ENCODE data around the gene DNAH8. TPM values are rescaled to one million over a fixed set of nuclear protein-coding genes. Genes with fewer than 3 reads are reported as not detected.

DNAH8 gene
- polyA plus RNA-seq, 6 donors from 2014 or later = not detected

DNA sequence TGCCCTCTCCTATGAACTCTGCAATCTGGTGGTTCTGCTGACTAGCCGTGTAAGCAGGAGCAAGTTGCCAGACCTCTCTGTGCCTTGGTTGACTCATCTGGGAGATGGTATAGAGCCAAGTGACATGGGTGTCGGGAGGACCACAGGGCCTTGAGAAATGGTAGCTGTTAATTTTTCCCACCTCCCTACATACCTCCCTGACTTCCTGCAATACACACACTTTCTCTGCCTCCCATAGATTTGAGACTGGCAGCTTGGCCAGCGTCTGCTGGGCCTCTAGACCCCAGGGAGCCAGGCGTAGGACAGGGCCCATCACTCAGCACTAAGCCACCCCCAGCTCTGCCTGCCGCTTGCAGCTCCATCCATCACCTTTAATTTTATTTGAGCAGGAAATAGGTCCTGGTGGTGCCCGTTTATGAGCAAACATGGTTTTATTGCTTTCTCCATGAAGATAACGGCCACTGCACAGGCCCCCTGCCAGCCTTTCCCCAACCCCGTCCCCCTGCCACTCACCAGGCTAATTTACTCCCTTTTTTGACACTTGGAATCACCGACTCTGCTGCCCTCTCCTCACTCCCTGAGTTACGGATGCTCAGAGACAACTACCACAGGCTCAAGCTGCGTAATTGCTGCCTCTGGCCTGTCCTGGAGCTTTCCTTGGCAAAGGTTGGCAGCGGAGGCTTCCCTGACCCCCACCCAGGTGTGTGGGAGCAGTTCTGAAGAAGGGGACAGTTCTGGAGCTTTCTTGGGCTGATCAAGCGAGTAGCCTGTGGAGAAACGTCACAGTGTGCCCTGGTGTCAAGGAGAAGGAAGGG is 344.6 kb downstream of the DNAH8 start:
- no peak overlapping the region for H3K27ac Mint-ChIP-seq

DNA sequence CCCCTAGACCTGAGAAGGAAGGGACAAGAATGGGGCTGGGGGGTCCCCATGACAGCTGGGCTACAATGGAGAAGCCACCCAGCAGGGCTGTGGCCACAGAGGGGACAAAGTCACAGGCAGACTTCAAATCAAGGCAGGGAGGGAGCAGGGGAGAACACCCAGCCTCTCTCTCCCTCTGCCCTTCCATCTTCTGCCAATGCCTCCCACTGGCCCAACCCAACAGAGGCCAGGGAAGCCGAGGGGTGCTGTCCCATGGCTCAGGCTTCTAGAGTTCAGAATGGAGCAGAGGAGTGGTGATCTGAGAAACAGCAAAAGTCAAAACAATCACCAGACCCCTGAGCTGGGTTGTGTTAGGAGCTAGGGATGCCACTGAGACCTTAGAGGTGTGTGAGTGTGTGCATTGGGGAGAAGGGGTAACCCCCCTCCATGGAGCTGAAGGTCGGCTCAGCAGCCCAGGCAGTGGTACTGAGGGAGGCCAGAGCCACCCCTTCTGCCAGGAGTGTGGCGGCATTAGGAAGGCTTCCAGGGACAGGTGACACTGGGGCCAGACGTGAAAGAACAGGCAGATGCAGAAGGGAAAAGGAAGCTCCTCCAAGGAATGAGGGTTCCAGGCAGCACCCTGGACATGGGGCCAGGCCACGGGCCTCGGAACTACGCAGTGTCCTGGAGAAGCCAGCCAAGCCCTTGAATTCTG is 345.5 kb downstream of the DNAH8 start:
- H3K36me3 Mint-ChIP-seq = no peaks in the 10 kb centered on the region
- ATAC-seq (ENCODE audit: low read depth in 2 of 2) (no peak), DNase-seq (no peak)
- H3K4me3 Mint-ChIP-seq = peak overlapping the region in 1 of 8 donors; percentile 10
- no peak overlapping the region for H3K27ac Mint-ChIP-seq
- H3K4me1 Mint-ChIP-seq = no peaks in the 10 kb centered on the region
- H3K27me3 Mint-ChIP-seq = peaks cover 23 to 58% (median 40%) of the 10 kb centered on the region in 3 donors
- H3K9me3 Mint-ChIP-seq = peaks cover 0 to 2% (median 0%) of the 10 kb centered on the region in 7 donors

More for the DNA sequence above, 344.6 kb downstream of the DNAH8 start:
- Mint-ChIP-seq H3K36me3 (no peaks in the 10 kb centered on the region), H3K4me1 (no peaks in the 10 kb centered on the region), H3K4me3 (no peak overlapping the region), H3K9me3 (peaks cover 0 to 2% (median 0%) of the 10 kb centered on the region in 7 donors), H3K27me3 (peaks cover 19 to 49% (median 31%) of the 10 kb centered on the region in 3 donors)
- DNase-seq (no peak), ATAC-seq (ENCODE audit: low read depth in 2 of 2) (no peak)

DNA sequence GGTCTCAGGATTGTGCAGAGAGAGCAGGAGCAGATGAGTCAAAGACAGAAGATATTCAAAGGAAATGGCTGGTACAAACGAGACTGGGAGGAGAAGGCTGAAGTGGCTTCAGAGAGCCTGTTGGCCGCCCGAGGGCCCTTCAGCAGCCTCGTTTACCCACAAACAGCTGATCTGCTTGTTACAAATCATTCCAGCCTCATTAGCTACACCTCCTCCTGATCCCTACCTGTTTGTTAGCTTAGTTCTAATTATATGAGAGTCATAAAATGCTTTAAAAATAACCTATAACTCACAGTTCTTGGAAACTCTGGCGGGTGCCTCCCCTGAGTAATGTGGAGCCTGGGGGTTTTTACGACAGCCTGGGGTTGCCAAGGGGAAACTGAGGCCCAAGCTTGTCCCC is 346.1 kb downstream of the DNAH8 start:
- ATAC-seq (ENCODE audit: low read depth in 2 of 2) = no peak
- no peak for DNase-seq
- Mint-ChIP-seq H3K4me1 (no peaks in the 10 kb centered on the region), H3K4me3 (no peak overlapping the region), H3K27me3 (peaks cover 25 to 64% (median 44%) of the 10 kb centered on the region in 3 donors), H3K36me3 (no peaks in the 10 kb centered on the region), H3K9me3 (peaks cover 0 to 2% (median 0%) of the 10 kb centered on the region in 7 donors), H3K27ac (no peak overlapping the region)

DNA sequence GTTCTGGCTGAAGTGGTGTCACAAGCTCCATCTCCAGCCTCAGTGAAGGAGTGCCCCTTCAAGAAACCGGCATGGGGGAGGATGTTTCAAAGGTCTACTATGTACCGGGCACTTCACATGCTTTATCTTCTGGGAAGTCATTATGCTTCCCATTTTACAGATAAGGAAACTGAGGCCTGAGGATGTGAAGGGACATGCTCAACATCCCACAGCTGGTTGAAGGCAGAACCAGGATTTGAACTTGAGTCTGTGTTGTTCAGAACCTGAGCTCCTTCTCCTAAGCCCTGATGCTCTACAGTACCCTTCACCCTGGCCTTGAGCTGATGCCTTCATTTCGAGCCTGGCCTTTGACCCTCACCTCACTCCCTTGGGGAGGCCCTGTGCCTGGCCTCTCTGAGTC is 346.5 kb downstream of the DNAH8 start:
- DNase-seq = no peak
- peaks cover 28 to 67% (median 48%) of the 10 kb centered on the region in 3 donors for H3K27me3 Mint-ChIP-seq
- no peak overlapping the region for H3K27ac Mint-ChIP-seq

DNA sequence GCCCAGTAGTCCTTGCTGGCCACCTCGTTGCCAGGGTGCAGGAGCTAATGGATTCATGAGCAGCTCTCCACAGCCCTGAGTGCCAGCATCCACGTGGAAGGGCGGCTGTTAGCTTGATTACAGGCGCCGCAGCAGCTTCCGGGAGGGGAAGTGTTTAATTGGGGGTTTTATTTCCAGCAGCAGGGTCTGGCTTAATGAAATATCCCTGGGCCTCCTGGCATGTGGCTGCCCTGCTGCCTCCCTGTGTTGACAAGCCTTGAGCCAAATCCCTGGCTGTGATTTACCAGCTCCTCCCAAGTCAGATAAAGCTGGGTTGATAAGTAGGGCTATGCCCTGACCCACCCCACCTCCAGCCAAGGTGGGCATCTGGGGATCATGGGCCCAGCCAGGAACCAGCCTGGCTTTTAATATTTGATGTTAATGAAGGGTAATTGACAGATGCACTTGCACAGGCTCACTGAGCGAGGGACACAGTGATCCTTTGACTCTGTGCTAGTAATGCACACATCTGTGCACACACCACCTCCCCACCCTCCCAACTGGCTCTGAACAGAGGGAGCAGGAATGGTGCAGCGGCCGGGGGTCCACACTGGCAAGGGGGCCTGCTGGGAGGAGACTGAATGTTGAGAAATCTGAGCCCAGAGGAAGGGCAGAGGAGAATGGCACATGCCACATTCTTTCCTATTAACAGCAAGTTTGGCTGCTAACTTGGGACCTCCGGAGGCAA is 347.1 kb downstream of the DNAH8 start:
- Mint-ChIP-seq H3K4me3 (no peak overlapping the region), H3K4me1 (no peaks in the 10 kb centered on the region), H3K9me3 (peaks cover 0 to 2% (median 0%) of the 10 kb centered on the region in 7 donors), H3K27me3 (peaks cover 28 to 68% (median 51%) of the 10 kb centered on the region in 3 donors), H3K36me3 (no peaks in the 10 kb centered on the region), H3K27ac (peak overlapping the region in 1 of 6 donors; percentile 39)
- no peak for ATAC-seq (ENCODE audit: low read depth in 2 of 2)
- DNase-seq = no peak

More for the DNA sequence above, 346.5 kb downstream of the DNAH8 start:
- no peak overlapping the region for H3K4me3 Mint-ChIP-seq
- no peak for ATAC-seq (ENCODE audit: low read depth in 2 of 2)
- H3K4me1 Mint-ChIP-seq = no peaks in the 10 kb centered on the region
- H3K9me3 Mint-ChIP-seq = peaks cover 0 to 2% (median 0%) of the 10 kb centered on the region in 7 donors
- no peaks in the 10 kb centered on the region for H3K36me3 Mint-ChIP-seq

DNA sequence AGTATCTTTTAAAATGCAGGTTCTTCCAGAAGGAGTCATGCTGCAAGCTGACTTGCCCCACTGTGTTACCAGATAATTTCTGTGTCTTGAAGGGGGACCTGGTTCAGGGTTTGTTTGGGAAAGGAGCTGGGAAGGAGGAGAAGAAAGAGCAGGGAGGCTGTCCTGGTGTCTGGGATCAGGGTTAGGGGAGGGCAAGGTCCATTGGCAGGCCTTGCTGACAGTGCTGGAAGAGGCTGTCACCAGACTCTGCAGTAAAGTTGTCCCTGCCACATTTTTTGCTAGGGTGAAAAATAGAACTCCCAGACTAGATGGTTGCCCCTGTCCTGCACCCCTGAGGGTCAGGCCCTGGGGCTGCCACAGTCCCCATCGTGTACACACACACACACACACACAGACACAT is 348.4 kb downstream of the DNAH8 start:
- DNase-seq (no peak), ATAC-seq (ENCODE audit: low read depth in 2 of 2) (no peak)
- no peaks in the 10 kb centered on the region for H3K36me3 Mint-ChIP-seq
- H3K27me3 Mint-ChIP-seq = peaks cover 21 to 72% (median 45%) of the 10 kb centered on the region in 3 donors
- H3K9me3 Mint-ChIP-seq = no peaks in the 10 kb centered on the region
- no peaks in the 10 kb centered on the region for H3K4me1 Mint-ChIP-seq
- H3K4me3 Mint-ChIP-seq = no peak overlapping the region
- H3K27ac Mint-ChIP-seq = peak overlapping the region in 2 of 6 donors; percentile 35 to 54

DNA sequence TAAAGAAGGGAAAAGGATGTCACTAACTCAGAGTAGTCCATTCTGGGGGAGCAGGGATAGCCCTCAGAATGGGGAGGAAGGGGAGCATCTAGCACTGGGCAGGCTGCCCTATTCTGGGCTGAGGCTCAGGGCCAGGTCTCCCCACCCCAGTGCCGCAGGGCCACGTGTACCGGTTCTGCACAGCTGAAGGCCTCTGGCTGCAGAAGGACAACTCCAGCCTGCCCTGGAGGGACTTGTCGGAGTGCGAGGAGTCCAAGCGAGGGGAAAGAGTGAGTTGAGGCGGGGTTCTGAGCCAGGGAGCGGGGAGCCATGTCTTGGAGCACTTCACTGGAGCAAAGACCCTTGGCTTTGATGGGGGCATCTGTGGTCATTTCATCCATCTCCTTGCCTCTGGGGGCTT is 350.4 kb downstream of the DNAH8 start:
- Mint-ChIP-seq H3K27ac (no peak overlapping the region), H3K36me3 (no peaks in the 10 kb centered on the region), H3K27me3 (peaks cover 21 to 60% (median 43%) of the 10 kb centered on the region in 3 donors), H3K4me1 (no peaks in the 10 kb centered on the region), H3K9me3 (peaks cover 0 to 2% (median 0%) of the 10 kb centered on the region in 7 donors), H3K4me3 (no peak overlapping the region)
- ATAC-seq (ENCODE audit: low read depth in 2 of 2) = no peak
- DNase-seq = no peak

DNA sequence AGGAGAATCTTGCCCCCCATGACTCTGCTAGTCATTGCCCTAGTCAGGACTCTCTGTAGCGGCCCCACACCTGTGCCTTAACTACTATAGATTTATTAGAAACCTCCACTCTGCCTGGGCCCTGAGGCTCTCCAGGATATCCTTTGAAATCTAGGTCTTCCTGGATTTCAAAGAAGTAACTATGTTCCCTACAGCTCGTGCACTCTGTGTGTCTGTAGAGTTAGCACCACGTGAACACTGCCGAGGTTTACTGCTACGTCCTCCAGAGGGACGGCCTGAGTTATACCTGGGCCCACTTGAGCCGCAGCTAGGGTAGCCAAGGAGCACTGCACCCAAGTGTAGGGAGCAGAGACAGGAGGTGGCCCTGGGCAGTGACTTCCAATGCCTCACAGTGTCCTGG is 353.3 kb downstream of the DNAH8 start:
- ATAC-seq (ENCODE audit: low read depth in 2 of 2) = no peak
- H3K27ac Mint-ChIP-seq = no peak overlapping the region

DNA sequence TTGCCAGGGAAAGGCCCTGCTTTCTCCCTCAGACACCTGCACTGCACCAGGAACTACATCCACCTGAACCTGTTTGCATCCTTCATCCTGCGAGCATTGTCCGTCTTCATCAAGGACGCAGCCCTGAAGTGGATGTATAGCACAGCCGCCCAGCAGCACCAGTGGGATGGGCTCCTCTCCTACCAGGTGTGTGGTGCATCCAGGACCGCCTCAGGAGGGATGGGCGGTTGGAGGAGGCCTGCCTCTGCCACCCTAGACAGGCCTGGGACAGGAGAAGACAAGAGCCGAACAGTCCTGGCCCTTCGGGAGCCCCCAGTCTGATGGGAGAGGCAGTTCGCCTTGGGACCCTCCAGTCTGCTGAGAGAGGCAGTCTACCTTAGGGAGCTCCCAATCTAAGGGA is 357.7 kb downstream of the DNAH8 start:
- Mint-ChIP-seq H3K27ac (no peak overlapping the region), H3K4me3 (no peak overlapping the region), H3K9me3 (peaks cover 0 to 2% (median 0%) of the 10 kb centered on the region in 7 donors), H3K36me3 (no peaks in the 10 kb centered on the region), H3K4me1 (no peaks in the 10 kb centered on the region), H3K27me3 (peaks cover 13 to 35% (median 31%) of the 10 kb centered on the region in 3 donors)
- DNase-seq (no peak), ATAC-seq (ENCODE audit: low read depth in 2 of 2) (no peak)

More for the DNA sequence above, 353.3 kb downstream of the DNAH8 start:
- peak overlapping the region in 1 of 8 donors; percentile 22 for H3K4me3 Mint-ChIP-seq
- no peaks in the 10 kb centered on the region for H3K36me3 Mint-ChIP-seq
- DNase-seq = no peak
- H3K4me1 Mint-ChIP-seq = no peaks in the 10 kb centered on the region
- H3K27me3 Mint-ChIP-seq = peaks cover 21 to 44% (median 44%) of the 10 kb centered on the region in 3 donors
- peaks cover 0 to 2% (median 0%) of the 10 kb centered on the region in 7 donors for H3K9me3 Mint-ChIP-seq

DNA sequence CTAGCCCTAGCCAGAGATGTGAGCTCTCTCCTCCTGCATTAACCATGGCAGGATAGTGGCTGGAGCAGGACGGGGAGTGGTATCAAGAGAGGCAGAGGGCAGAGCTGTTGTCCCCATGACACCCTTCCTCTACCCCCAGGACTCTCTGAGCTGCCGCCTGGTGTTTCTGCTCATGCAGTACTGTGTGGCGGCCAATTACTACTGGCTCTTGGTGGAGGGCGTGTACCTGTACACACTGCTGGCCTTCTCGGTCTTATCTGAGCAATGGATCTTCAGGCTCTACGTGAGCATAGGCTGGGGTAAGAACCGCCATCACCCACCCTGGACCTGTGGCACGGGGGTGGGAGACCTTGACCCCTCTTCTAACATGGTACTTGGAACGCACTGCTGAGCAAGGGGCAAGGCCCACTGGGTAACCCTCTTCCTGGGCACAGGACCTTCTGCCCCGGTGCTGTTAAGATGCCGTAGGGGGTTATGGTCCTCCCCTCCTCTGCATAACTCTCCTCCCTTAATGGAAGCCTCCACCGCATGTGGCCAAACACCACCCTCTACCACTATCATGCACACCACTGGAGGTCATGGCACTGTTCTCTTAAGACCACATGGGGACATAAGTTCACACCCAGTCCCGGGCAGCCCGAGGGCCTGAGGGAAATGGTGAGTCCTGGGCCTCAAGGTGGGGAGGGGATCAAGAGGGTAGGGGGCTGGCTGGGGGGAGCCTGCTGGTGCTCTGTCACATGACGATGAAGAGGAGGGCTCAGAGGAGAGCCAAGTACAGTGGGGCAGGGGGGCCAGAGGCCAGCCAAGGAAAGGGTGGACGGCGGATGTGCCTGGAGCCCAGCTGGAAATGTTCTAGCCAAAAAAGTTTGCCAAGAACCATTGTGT is 358.6 kb downstream of the DNAH8 start:
- ATAC-seq (ENCODE audit: low read depth in 2 of 2) (no peak), DNase-seq (no peak)
- Mint-ChIP-seq H3K9me3 (peaks cover 0 to 2% (median 0%) of the 10 kb centered on the region in 7 donors), H3K4me1 (no peaks in the 10 kb centered on the region), H3K4me3 (no peak overlapping the region), H3K27me3 (peaks cover 12 to 33% (median 28%) of the 10 kb centered on the region in 3 donors), H3K27ac (no peak overlapping the region), H3K36me3 (no peaks in the 10 kb centered on the region)

DNA sequence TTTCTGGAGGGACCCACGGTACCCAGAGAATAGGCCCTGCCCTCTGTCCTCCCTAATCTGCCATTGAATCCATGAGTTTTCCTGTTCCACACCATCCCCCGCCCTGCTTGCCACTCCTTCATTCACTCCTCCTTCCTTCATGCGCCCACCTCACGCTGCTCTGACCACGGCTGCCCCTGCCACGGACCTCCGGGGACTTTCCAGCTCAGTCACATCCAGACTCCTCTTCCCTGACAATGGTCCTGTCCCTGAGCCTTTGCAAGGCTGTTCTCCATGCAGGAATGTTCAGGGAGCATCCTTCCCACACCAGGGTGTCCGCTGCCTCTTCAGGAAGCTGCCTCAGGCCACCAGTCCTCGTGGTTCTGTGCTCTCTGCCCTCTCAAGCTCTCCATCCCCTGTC is 359.4 kb downstream of the DNAH8 start:
- H3K4me1 Mint-ChIP-seq = no peaks in the 10 kb centered on the region
- DNase-seq (no peak), ATAC-seq (ENCODE audit: low read depth in 2 of 2) (no peak)
- H3K27ac Mint-ChIP-seq = no peak overlapping the region
- peaks cover 0 to 2% (median 0%) of the 10 kb centered on the region in 7 donors for H3K9me3 Mint-ChIP-seq
- H3K4me3 Mint-ChIP-seq = no peak overlapping the region
- H3K36me3 Mint-ChIP-seq = no peaks in the 10 kb centered on the region
- peaks cover 6 to 34% (median 23%) of the 10 kb centered on the region in 3 donors for H3K27me3 Mint-ChIP-seq

DNA sequence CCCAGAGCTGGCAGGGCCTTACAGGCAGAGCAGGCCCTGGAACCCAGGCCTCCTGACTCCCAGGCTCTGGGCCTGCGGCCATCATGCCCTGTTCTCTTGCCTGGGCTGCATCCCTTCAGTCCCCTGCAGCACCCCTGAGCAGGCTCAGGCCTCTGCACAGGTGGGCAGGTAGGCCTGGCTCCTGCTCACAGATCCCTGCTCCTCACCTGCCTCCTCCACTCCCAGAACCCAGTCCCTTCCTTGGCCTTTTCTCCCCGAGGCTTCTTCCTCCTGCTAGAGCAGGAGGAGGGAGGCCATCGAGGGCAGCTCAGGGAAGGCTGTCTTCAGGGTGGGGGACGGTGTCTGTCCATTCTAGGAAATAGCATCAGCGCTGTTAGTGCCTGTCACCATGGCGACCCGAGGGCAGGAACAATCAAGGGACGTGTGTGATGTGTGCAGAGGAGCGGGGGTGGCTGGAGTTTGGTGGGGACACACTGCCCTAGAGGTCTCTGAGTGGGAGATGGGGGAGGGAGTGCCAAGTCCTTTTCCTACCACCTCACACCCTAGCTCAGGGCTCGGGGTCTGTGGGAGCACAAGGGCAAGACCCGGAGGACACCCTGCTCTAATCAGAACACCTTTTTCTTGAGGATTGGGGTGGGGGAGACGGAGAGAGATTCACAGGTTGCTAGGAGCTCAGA is 360.0 kb downstream of the DNAH8 start:
- ATAC-seq (ENCODE audit: low read depth in 2 of 2) (no peak), DNase-seq (no peak)
- Mint-ChIP-seq H3K27me3 (peaks cover 4 to 34% (median 23%) of the 10 kb centered on the region in 3 donors), H3K9me3 (no peaks in the 10 kb centered on the region), H3K4me3 (peak overlapping the region in 1 of 8 donors; percentile 22), H3K27ac (no peak overlapping the region), H3K4me1 (no peaks in the 10 kb centered on the region), H3K36me3 (no peaks in the 10 kb centered on the region)
